Renal pelvis (tissue), 4 donors: ENCODE data around the gene ZNF705A. TPM values are rescaled to one million over a fixed set of nuclear protein-coding genes. Genes with fewer than 3 reads are reported as not detected.
"Not testable (repeated sequence)": the region's sequence is repeated elsewhere in the genome, so short reads cannot be mapped to it uniquely, and the experiment has no call there.

ENCODE experiments used
- DNase-seq: peaks from one replicate; pipeline ENCODE4 v3.0.0-alpha.2; 2013
- polyA plus RNA-seq, 3 donors: library from polyadenylated mRNA; unstranded; fragments of 120-200 nt; gene quantifications; one replicate each; pipeline ENCODE4 v1.2.1, GENCODE V29; 2013; ENCODE audit not compliant: insufficient read length in 3 of 3

ZNF705A gene
- polyA plus RNA-seq, 3 donors, result not detected

GRCh38 chr12:8184206-8184605 lies 27.4 kb downstream of the ZNF705A start:
- not testable (repeated sequence) for DNase-seq

- not testable (repeated sequence) for DNase-seq
Observed at GRCh38 chr12:8188088-8188487, 31.3 kb downstream of the ZNF705A start.

- not testable (repeated sequence) for DNase-seq
Observed at GRCh38 chr12:8197685-8198308, 41.0 kb downstream of the ZNF705A start.

DNA sequence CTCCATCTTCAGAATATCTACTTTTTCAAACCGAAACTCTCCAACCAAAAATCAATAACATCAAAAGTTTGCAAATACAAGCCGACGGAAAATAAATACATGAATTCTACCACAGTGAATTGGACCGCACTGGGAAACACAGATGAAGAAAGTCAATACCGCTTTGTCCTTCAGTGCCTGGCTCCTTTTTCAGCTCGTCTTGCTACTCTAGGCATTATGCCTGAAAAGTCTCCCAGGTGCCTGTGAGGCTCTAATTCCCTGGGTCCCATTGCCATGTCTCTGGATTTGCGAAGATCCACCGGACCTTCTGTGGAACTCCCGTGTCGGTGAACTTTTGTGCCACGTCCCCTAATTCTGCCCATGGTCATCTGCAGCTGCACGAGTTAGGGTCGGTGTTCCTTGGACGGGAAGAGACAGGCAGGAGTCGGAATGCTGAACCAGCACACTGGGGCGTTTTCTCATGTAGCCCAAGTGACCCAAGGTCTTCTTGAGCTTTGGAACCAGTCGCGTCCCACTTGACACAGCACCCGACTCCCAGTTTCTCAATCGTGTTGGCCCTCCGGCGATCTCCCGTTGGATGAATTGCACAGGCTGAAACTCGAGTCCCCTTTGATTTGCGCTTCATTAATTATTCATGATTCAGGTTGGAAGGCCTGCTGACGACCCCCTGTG lies 62.0 kb downstream of the ZNF705A start:
- not testable (repeated sequence) for DNase-seq

DNA sequence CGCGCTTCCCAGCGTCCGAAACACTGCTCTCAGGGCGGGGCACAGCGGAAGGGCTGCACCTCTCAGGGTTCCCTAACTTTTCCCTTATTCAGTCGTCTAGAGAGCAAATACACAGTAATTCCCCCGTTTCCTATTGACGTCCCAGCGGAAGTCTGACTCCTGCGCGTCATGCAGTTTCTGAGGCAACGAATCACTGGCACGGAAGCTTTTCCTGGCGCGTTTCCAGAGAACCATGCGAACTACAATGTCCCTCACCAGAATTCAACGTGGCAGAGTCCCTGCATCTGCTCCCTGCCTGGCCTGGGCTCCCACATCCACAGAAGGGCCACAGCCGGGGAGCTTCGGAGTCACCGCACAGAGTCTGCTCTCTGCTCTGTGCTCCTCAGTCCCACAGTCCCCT lies 64.6 kb downstream of the ZNF705A start:
- not testable (repeated sequence) for DNase-seq

- DNase-seq, result not testable (repeated sequence)
Observed at GRCh38 chr12:8221844-8222243, 65.0 kb downstream of the ZNF705A start.

- not testable (repeated sequence) for DNase-seq
Observed at GRCh38 chr12:8222303-8222702, 65.5 kb downstream of the ZNF705A start.

- DNase-seq, result not testable (repeated sequence)
Observed at GRCh38 chr12:8223646-8224045, 66.8 kb downstream of the ZNF705A start.

DNA sequence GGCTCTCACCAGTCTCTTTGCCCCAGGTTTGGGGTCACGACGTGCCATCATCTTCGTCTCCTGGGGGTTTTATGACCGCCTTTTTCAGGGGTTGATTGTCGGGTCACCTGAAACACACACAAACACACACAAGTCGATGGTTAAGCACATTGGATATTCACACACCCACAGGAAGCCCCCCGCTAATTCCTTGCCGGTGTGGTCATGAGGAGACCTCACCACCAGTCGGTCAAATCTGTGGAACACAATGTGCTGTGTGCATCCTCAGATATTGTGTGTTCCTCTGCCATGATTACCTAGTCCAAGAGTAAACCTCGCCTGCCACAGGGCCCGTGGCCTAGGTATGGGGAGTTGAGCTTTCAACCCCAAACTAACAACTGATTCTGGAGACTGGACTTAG lies 68.0 kb downstream of the ZNF705A start:
- DNase-seq, result not testable (repeated sequence)

- no peak for DNase-seq
Observed at GRCh38 chr12:8226355-8226754, 69.5 kb downstream of the ZNF705A start.

DNA sequence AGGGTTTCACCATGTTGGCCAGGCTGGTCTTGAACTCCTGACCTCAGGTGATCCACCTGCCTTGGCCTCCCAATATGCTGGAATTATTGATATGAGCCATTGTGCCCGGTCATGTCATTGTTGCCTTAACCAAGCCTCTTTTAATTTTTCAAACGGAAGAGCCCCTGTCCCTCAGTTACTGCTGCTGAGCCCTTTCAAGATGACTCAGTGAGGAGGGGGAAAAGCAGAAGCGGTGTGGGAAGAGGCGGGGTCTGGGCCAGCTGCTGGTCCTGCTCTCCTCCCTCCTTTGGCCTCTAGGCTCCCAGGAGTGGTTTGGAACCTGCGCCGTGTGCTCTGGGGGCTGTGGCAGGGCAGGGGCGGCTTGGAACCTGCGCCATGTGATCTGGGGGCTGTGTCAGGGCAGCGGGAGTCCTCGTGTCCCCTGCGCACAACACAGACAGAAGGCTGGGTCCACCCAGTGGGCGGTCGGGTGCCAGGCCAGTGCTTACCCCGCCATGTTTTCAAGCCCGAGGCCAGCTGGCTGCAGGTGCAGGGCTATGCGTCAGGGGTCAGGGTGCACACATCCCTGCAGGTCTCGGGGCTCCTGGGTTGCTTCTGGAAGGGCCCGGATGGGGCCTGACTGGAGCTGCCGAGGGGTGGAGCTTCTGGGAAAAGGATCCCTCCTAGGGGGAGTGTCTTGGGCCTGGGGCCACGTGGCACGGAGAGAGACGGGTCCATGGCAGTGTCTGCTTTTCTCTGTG lies 70.3 kb downstream of the ZNF705A start, which contains the start of gene FAM90A1:
FAM90A1 (minus strand) TSS at position 627 of the 740 bp plus-strand sequence. CDS start 2,786 bp downstream, outside the sequence.
- DNase-seq, result not testable (repeated sequence)

DNA sequence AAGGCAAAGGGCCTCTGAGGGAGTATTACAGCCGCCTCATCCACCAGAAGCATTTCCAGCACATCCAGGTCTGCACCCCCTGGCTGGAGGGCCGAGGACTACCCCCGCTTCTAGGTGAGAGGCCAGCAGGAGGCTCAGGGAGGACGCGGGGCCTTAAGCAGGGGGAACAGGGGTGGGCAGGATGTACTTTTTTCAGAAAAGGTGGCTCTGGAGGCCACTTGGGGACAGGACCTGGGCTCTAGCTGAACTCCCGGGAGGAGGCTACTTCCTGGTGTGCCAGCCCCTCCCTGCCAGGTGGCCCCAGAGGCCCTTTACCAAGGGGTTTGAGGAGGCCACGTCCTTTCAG lies 70.9 kb downstream of the ZNF705A start:
- DNase-seq, result not testable (repeated sequence)

DNA sequence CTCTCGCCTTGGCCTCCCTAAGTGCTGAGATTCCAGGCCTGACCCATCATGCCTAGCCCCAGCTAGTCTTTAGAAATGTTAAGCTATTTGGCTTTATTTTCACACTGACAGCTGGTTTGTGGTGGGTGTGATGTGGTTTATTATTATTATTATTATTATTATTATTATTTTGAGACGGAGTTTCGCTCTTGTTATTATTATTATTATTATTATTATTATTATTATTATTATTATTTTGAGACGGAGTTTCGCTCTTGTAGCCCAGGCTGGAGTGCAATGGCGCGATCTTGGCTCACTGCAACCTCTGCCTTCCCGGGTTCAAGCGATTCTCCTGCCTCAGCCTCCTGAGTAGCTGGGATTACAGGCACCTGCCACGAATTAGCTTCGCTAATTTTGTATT lies 71.8 kb downstream of the ZNF705A start:
- DNase-seq, result not testable (repeated sequence)

- DNase-seq, result not testable (repeated sequence)
Observed at GRCh38 chr12:8229486-8229885, 72.7 kb downstream of the ZNF705A start.

Other genes with a start within 250 kb of the ZNF705A start
- 10 to 100 TPM; 13.3 to 20.1 (median 19.7) TPM for gene SLC2A3, start 220.8 kb upstream of the ZNF705A start, polyA plus RNA-seq
- gene FOXJ2, start 124.3 kb upstream of the ZNF705A start, polyA plus RNA-seq, result 10 to 100 TPM; 20.1 to 24.1 (median 23.3) TPM
- gene C3AR1, start 90.7 kb upstream of the ZNF705A start, polyA plus RNA-seq, result 1 to 10 TPM; 2.4 to 3.7 (median 3.5) TPM
- 10 to 100 TPM; 29.7 to 36.5 (median 31.3) TPM for gene NECAP1, start 74.7 kb upstream of the ZNF705A start, polyA plus RNA-seq
- 1 to 10 TPM; 1.6 to 2.3 (median 2.2) TPM for gene CLEC4A, start 33.4 kb upstream of the ZNF705A start, polyA plus RNA-seq
- 1 to 10 TPM; 1.6 to 3.1 (median 2.7) TPM for gene FAM90A1, start 70.6 kb downstream of the ZNF705A start, polyA plus RNA-seq